ENCODE results near the gene ZNF776.

- no peak for TF ChIP-seq CTCF (IDR thresholded peaks at IDR 0.05)
- TF ChIP-seq EZH2 (IDR thresholded peaks at IDR 0.05) = no peak
Observed at GRCh38 chr19:57779220-57779845, 32.7 kb downstream of the ZNF776 start.
